Naive thymus-derived CD4-positive, alpha-beta T cell (primary cell): ENCODE data around the gene PACS2. TPM values are rescaled to one million over a fixed set of nuclear protein-coding genes. Genes with fewer than 3 reads are reported as not detected.
A peak's percentile ranks its signal among the peaks of the same experiment; 100 is the strongest.

Source experiments
- ATAC-seq: fragments of 150-1000 bp; cut with Tn5 transposase; 2 replicates; pipeline ENCODE4 v1.10.0; 2021; ENCODE audit warnings: mild to moderate bottlenecking, moderate library complexity
- CTCF ChIA-PET: fragments of 350-600 bp; sonication (Branson Sonifier 250); formaldehyde crosslinking; loops from one replicate; lab custom pipeline; 2021; ENCODE audit warnings: antibody characterized with exemption; lab: Charles Lee
- POLR2A ChIA-PET: fragments of 350-600 bp; sonication (Branson Sonifier 250); formaldehyde crosslinking; loops from one replicate; lab custom pipeline; 2021; ENCODE audit warnings: antibody characterized with exemption, inconsistent platforms; lab: Charles Lee
- DNase-seq, 9 donors: peaks; one replicate each; pipeline versions ENCODE4 v3.0.0 to v3.0.0-alpha.2; 2020 to 2022; ENCODE audit warnings: mixed read lengths in 1 of 9
- H3K27ac ChIP-seq: one replicate; pipeline ENCODE4 v1.7.0; 2013; ENCODE audit warnings: mild to moderate bottlenecking, low read depth, low read length, moderate library complexity
- H3K27me3 ChIP-seq, 2 donors: one replicate each; pipeline ENCODE4 v1.7.0; 2013; ENCODE audit warnings: low read length in 2 of 2, mild to moderate bottlenecking in 2 of 2, moderate library complexity in 2 of 2; ENCODE audit not compliant: control insufficient read depth in 2 of 2, insufficient read depth in 2 of 2
- H3K36me3 ChIP-seq, 3 experiments: 1 replicate in 2 of 3; 2 replicates in 1 of 3; pipeline ENCODE4 v1.7.0; 2013; ENCODE audit warnings: low read length in 3 of 3, mild to moderate bottlenecking in 3 of 3, moderate library complexity in 1 of 3; ENCODE audit not compliant: insufficient read depth in 3 of 3, control insufficient read depth in 2 of 3
- H3K4me1 ChIP-seq, 2 donors: one replicate each; pipeline ENCODE4 v1.7.0; 2013; ENCODE audit warnings: low read length in 2 of 2, mild to moderate bottlenecking in 2 of 2, moderate library complexity in 1 of 2; ENCODE audit not compliant: control insufficient read depth in 2 of 2, insufficient read depth in 2 of 2
- H3K4me3 ChIP-seq: 2 replicates; pipeline ENCODE4 v1.7.0; 2013; ENCODE audit warnings: mild to moderate bottlenecking, low read length
- H3K9me3 ChIP-seq, 3 experiments: 1 replicate in 2 of 3; 2 replicates in 1 of 3; pipeline ENCODE4 v1.7.0; 2013; ENCODE audit warnings: low read length in 3 of 3; ENCODE audit not compliant: control insufficient read depth in 2 of 3
- H3K27ac Mint-ChIP-seq, 9 donors: one replicate each; pipeline ENCODE4 v1.8.0; 2020 to 2022; ENCODE audit warnings: mixed read lengths in 9 of 9, mild to moderate bottlenecking in 8 of 9, moderate library complexity in 5 of 9, inconsistent platforms in 2 of 9
- H3K27me3 Mint-ChIP-seq, 5 donors: one replicate each; pipeline ENCODE4 v1.8.0; 2021 to 2022; ENCODE audit warnings: mixed read lengths in 5 of 5, mild to moderate bottlenecking in 1 of 5
- H3K36me3 Mint-ChIP-seq, 5 donors: one replicate each; pipeline ENCODE4 v1.8.0; 2020 to 2022; ENCODE audit warnings: mixed read lengths in 5 of 5, mild to moderate bottlenecking in 3 of 5, inconsistent platforms in 1 of 5
- H3K4me1 Mint-ChIP-seq, 7 donors: one replicate each; pipeline ENCODE4 v1.8.0; 2020 to 2022; ENCODE audit warnings: mixed read lengths in 7 of 7, mild to moderate bottlenecking in 3 of 7, inconsistent platforms in 1 of 7
- H3K4me3 Mint-ChIP-seq, 10 donors: one replicate each; pipeline ENCODE4 v1.8.0; 2020 to 2022; ENCODE audit warnings: mild to moderate bottlenecking in 10 of 10, mixed read lengths in 10 of 10, moderate library complexity in 6 of 10, inconsistent platforms in 2 of 10
- H3K9me3 Mint-ChIP-seq, 11 donors: one replicate each; pipeline ENCODE4 v1.8.0; 2020 to 2022; ENCODE audit warnings: mixed read lengths in 11 of 11, mild to moderate bottlenecking in 4 of 11, inconsistent platforms in 1 of 11, moderate library complexity in 1 of 11
- intact Hi-C, 2 donors: fragments of 100-400 bp; cut with micrococcal nuclease; formaldehyde crosslinking; loops; one replicate each; pipeline ENCODE4 v1.15.1; 2023
- polyA plus RNA-seq, 2 donors: library from polyadenylated mRNA; unstranded; fragments of 300-500 nt; fragmentation: Illumina TruSeq; gene quantifications; one replicate each; pipeline ENCODE4 v1.2.3, GENCODE V29; 2021
- total RNA-seq, 6 experiments: library from RNA in 5 of 6; stranded (reverse) in 5 of 6; gene quantifications; 1 replicate in 5 of 6; 2 replicates in 1 of 6; pipeline ENCODE4 v1.2.3 and lab custom pipeline; 2021 to 2026

The PACS2 gene
- total and polyA plus RNA-seq, 7 experiments from 2014 or later: 1.5 to 75.4 (median 69.2) TPM

DNA sequence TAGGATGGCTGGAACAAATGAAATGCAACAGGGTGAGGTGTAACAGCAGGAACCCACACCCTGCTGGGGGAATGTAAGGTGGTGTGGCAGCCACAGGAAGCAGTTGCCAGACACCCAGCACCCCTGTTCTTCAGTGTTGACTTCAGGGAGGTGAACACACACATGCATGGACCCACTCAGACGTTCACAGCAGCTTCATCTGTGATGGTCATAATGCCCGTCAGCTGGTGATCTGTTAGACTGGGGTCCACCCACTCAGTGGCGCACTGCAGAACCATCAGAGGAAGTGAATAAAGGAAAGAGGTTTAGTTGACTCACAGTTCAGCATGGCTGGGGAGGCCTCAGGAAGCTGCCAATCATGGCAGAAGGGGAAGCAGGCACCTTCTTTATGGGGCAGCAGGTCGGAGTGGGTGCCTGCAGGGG lies 61.1 kb downstream of the PACS2 start:
- ChIA-PET POLR2A (no interaction called here), CTCF (interaction anchor here (1.2 kb wide), 1 partner anchor 114 kb away, joined by 5 read pairs; no protein-coding TSS in a partner anchor)
- Mint-ChIP-seq H3K27me3 (no peaks in the 10 kb centered on the region), H3K27ac (peak overlapping the region in 7 of 9 donors; percentile 3 to 90 (median 60)), H3K9me3 (no peaks in the 10 kb centered on the region), H3K4me1 (peaks cover 10 to 14% (median 12%) of the 10 kb centered on the region in 7 donors), H3K4me3 (peak overlapping the region in 2 of 10 donors; percentile 2 to 56), H3K36me3 (peaks cover 0 to 5% (median 3%) of the 10 kb centered on the region in 5 donors)
- no peak overlapping the region for H3K27ac ChIP-seq
- no peaks in the 10 kb centered on the region for H3K4me1 ChIP-seq
- H3K4me3 ChIP-seq: no peak overlapping the region
- H3K9me3 ChIP-seq: no peaks in the 10 kb centered on the region
- ATAC-seq: peak; percentile 68
- DNase-seq: peak in 1 of 9 donors; percentile 44
- peaks cover 0 to 2% (median 0%) of the 10 kb centered on the region in 3 experiments for H3K36me3 ChIP-seq
- no peaks in the 10 kb centered on the region for H3K27me3 ChIP-seq
- intact Hi-C loops: no loop called here

DNA sequence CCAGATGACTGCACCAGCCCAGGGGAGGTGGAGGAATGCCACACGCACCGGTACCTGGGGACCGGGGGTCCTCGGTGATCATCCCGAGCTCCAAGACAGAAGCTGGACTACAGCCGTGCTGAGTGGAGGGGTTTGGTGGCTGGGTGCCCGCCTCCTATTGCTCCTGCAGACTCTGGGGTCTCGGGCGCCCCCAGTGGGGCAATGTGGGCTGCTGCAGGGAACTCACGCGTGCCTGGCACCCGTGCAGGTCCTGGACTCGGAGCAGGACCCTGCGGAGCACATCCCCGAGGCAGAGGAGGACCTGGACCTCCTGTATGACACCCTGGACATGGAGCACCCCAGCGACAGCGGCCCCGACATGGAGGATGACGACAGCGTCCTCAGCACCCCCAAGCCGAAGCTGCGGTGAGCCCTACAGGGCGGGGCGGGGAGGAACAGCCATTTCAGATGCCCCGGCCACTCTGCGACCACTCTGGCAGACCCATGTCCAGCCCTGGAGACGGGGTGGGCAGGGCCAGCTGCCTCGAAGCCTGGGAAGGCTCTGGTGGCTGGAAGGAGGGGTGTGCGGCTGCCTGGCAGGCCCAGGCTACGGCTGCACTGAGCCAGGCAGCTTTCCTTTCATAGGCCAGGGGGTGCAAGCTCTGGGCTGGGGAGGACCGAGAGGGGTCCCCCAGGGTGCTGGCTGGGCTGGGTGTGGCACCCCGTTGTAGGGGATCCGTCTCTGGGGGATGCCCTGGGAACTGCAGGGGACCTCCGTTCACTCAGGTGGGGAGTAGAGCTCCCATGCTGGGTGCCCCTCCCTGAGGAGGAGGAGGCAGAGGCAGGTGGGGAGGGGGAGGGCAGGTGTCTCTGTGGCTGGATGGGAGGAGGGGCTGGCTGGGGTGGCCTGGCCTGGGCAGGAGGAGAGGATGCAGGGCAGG lies 62.2 kb downstream of the PACS2 start:
- intact Hi-C loops: no loop called here
- Histone ChIP-seq H3K27me3 (no peaks in the 10 kb centered on the region), H3K27ac (no peak overlapping the region), H3K4me3 (no peak overlapping the region), H3K36me3 (peaks cover 0 to 7% (median 0%) of the 10 kb centered on the region in 3 experiments), H3K9me3 (no peaks in the 10 kb centered on the region), H3K4me1 (no peaks in the 10 kb centered on the region)
- Mint-ChIP-seq H3K4me3 (no peak overlapping the region), H3K4me1 (peaks cover 5 to 12% (median 8%) of the 10 kb centered on the region in 7 donors), H3K27ac (no peak overlapping the region), H3K36me3 (peaks cover 0 to 5% (median 0%) of the 10 kb centered on the region in 5 donors), H3K9me3 (no peaks in the 10 kb centered on the region), H3K27me3 (no peaks in the 10 kb centered on the region)
- no peak for DNase-seq
- ChIA-PET CTCF (interaction anchor here (1.2 kb wide), 1 partner anchor 113 kb away, joined by 5 read pairs; no protein-coding TSS in a partner anchor), POLR2A (no interaction called here)
- ATAC-seq: no peak

DNA sequence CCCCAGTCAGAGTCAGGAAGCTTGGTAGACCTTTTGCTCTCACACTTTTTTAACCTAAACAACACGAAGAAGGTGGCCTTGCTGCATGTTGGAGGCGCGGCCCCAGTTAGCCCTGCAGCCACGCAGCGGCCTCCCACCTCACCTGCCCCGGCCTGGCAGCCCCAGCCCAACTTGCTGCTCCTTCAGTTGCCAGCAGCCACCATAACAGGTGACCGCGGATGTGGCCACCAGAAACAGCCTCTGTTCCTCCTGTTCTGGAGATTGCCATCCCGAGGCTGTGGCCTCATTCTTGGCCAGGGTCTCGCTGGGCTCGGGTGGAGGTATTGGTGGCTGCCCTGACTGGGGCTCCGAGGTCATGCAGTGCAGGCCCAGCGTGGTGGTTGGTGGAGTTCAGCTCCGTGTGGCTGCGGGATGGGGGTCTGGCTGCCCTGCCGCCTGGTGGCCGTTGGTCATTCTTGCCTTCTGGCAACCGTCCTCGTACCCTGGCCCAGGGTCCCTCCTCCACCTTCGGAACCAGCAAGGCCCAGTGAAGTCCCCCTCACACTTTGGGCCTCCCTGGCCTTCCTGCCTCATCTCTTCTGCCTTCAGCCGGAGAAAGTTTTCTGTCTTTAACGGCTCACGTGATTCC lies 63.1 kb downstream of the PACS2 start:
- Mint-ChIP-seq H3K9me3 (no peaks in the 10 kb centered on the region), H3K27ac (no peak overlapping the region), H3K27me3 (no peaks in the 10 kb centered on the region), H3K4me1 (peaks cover 5 to 12% (median 8%) of the 10 kb centered on the region in 7 donors), H3K36me3 (peaks cover 0 to 5% (median 0%) of the 10 kb centered on the region in 5 donors), H3K4me3 (no peak overlapping the region)
- ChIA-PET POLR2A (no interaction called here), CTCF (no interaction called here)
- DNase-seq (no peak), ATAC-seq (no peak)
- Histone ChIP-seq H3K36me3 (peaks cover 0 to 14% (median 0%) of the 10 kb centered on the region in 3 experiments), H3K27me3 (no peaks in the 10 kb centered on the region), H3K4me3 (no peak overlapping the region), H3K9me3 (no peaks in the 10 kb centered on the region), H3K27ac (no peak overlapping the region), H3K4me1 (no peaks in the 10 kb centered on the region)
- intact Hi-C loops: no loop called here

DNA sequence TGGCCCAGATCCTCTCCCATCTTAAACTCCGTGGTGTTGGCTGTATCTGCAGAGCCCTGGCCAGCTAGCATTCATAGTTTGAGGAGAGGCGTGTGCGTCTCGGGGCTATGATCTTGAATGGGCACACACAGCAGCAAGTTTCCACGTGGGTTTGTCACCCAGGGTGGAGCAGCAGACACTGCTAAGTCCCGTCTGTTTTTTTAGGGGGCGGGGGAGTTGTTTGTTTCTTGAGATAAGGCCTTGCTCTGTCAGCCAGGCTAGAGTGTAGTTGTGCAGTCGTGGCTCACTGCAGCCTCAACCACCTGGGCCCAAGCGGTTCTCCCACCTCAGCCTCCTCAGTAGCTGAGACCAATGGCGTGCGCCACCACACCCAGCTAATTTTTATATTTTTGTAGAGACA lies 63.7 kb downstream of the PACS2 start:
- no peaks in the 10 kb centered on the region for H3K27me3 ChIP-seq
- Mint-ChIP-seq H3K9me3 (no peaks in the 10 kb centered on the region), H3K4me1 (peaks cover 5 to 12% (median 8%) of the 10 kb centered on the region in 7 donors), H3K27me3 (no peaks in the 10 kb centered on the region), H3K27ac (no peak overlapping the region), H3K36me3 (peaks cover 0 to 5% (median 0%) of the 10 kb centered on the region in 5 donors), H3K4me3 (no peak overlapping the region)
- ATAC-seq: no peak
- POLR2A ChIA-PET: no interaction called here
- H3K9me3 ChIP-seq: no peaks in the 10 kb centered on the region
- peaks cover 0 to 19% (median 0%) of the 10 kb centered on the region in 3 experiments for H3K36me3 ChIP-seq
- intact Hi-C loops: no loop called here
- no peak overlapping the region for H3K27ac ChIP-seq
- H3K4me1 ChIP-seq: no peaks in the 10 kb centered on the region
- CTCF ChIA-PET: no interaction called here
- no peak for DNase-seq
- no peak overlapping the region for H3K4me3 ChIP-seq

DNA sequence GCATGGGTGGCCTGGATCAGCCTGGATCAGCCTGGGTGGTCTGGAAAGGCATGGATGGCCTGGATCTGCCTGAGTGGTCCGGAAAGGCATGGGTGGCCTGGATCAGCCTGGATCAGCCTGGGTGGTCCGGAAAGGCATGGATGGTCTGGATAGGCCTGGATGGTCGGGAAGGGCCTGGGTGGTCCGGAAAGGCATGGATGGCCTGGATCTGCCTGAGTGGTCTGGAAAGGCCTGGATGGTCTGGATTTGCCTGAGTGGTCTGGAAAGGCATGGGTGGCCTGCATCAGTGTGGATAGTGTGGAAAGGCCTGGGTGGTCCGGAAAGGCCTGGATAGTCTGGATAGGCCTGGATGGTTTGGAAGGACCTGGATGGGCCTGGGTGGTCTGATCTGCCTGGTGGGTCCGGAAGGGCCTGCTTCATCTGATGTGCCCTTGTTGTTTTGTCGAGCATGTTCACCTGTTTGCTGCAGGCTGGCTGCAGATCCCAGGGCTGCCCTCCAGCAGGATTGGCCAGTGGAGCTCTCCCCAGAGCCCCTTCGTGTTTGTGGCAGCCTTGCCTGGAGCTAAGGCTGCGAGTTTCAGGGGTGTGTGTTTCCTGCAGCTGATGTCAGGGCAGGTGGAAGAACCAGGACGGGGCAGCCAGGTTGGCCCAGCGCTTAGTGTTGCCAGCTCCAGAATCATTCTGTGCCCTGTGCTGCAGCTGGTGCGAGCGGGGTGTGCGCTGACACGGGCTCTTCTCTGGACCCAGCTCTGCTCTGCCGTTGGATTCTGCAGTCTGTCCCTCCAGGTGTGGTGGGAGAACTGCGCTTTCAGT lies 64.5 kb downstream of the PACS2 start:
- Histone ChIP-seq H3K27ac (no peak overlapping the region), H3K9me3 (no peaks in the 10 kb centered on the region), H3K4me3 (no peak overlapping the region), H3K36me3 (peaks cover 0 to 28% (median 3%) of the 10 kb centered on the region in 3 experiments), H3K4me1 (no peaks in the 10 kb centered on the region), H3K27me3 (no peaks in the 10 kb centered on the region)
- intact Hi-C loops: no loop called here
- POLR2A ChIA-PET: no interaction called here
- Mint-ChIP-seq H3K27ac (no peak overlapping the region), H3K4me1 (peaks cover 5 to 12% (median 8%) of the 10 kb centered on the region in 7 donors), H3K27me3 (no peaks in the 10 kb centered on the region), H3K4me3 (no peak overlapping the region), H3K36me3 (peaks cover 0 to 10% (median 4%) of the 10 kb centered on the region in 5 donors), H3K9me3 (no peaks in the 10 kb centered on the region)
- CTCF ChIA-PET: interaction anchor here (0.6 kb wide), 1 partner anchor 64 kb away, joined by 3 read pairs; no protein-coding TSS in a partner anchor
- no peak for DNase-seq
- no peak for ATAC-seq

DNA sequence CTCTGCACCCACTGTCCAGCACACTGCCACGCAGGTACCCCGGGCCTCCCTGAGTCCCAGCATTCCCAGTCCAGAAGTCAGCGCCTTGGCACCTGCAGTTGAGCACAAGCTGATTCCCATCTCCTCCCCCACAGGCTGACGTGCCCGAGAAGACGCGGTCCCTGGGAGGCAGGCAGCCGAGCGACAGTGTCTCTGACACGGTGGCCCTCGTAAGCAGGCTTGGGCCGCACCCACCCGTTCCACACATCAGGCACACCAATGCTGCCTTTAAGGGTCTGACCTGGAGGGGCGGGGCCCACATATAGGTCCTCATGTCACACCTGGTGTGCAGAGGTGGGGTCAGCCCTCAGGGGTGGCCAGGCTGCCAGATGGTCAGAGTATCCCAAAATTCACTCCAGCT lies 65.4 kb downstream of the PACS2 start:
- H3K36me3 Mint-ChIP-seq: peaks cover 0 to 10% (median 4%) of the 10 kb centered on the region in 5 donors
- H3K27me3 Mint-ChIP-seq: no peaks in the 10 kb centered on the region
- intact Hi-C loops: no loop called here

More for the DNA sequence above, 65.4 kb downstream of the PACS2 start:
- DNase-seq (no peak), ATAC-seq (no peak)
- no peaks in the 10 kb centered on the region for H3K9me3 ChIP-seq
- H3K36me3 ChIP-seq: peaks cover 0 to 36% (median 3%) of the 10 kb centered on the region in 3 experiments
- ChIA-PET CTCF (no interaction called here), POLR2A (interaction anchor here (0.6 kb wide), 1 partner anchor 91 kb away, joined by 3 read pairs; no protein-coding TSS in a partner anchor)
- no peak overlapping the region for H3K27ac ChIP-seq
- no peaks in the 10 kb centered on the region for H3K4me1 ChIP-seq
- no peak overlapping the region for H3K27ac Mint-ChIP-seq
- H3K4me3 Mint-ChIP-seq: no peak overlapping the region
- H3K27me3 ChIP-seq: no peaks in the 10 kb centered on the region
- H3K4me1 Mint-ChIP-seq: peaks cover 5 to 12% (median 8%) of the 10 kb centered on the region in 7 donors
- H3K4me3 ChIP-seq: no peak overlapping the region
- H3K9me3 Mint-ChIP-seq: no peaks in the 10 kb centered on the region
